GM21529 (cell line): ENCODE results near the gene SEMA4A.

Experiments used
- ATAC-seq: cut with Tn5 transposase; IDR thresholded peaks from one replicate; pipeline ENCODE4 v1.9.1; 2021; ENCODE audit not compliant: unreplicated experiment

SEMA4A gene

DNA sequence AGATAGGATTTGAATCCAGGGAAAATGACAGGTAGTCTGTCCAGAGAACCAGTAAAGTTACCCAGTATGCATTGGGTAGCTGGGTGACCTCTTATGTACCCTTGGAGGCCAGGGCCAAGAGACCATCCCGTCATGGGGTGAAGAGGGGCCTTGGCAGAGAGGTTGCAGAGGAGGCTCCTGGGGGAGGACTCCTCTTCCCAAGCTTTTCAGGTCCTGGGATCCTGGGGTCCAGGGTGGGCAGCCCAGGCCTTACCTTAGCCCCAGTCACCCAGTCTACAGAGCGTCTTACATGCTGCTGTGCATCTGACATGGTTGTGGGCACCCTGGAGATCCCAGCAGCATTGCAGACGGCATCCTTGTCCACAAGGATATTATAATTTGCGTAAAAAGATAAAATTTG lies 73.4 kb downstream of the SEMA4A start:
- peak; percentile 9 for ATAC-seq
